ENCODE measurements around the gene DGKH.

- TF ChIP-seq CTCF (IDR thresholded peaks at IDR 0.05; ENCODE audit: low read length) (no peak), EZH2 (optimal IDR thresholded peaks at IDR 0.05; ENCODE audit: low read depth, low read length) (no peak)
Observed at GRCh38 chr13:42211704-42212464, 163.4 kb downstream of the DGKH start.
